ENCODE results near the gene SMTN.
"Not testable (repeated sequence)": the region's sequence is repeated elsewhere in the genome, so short reads cannot be mapped to it uniquely, and the experiment has no call there.

- not testable (repeated sequence) for TF ChIP-seq CTCF (IDR thresholded peaks at IDR 0.05 in 2 of 3, conservative IDR thresholded peaks at IDR 0.05 in 1 of 3; ENCODE audit: insufficient read depth in 2 of 3, low read depth in 1 of 3, low read length in 3 of 3); CEBPB (tag; IDR thresholded peaks at IDR 0.05); ZBTB9 (CRISPR knock-in tag; IDR thresholded peaks at IDR 0.05); RCOR1 (IDR thresholded peaks at IDR 0.05; ENCODE audit: borderline replicate concordance in 1 of 2, low read depth in 2 of 2, low read length in 2 of 2); NFIC (IDR thresholded peaks at IDR 0.05)
Observed at GRCh38 chr22:31069691-31070314, 11.3 kb upstream of the SMTN start.

Measured in K562 (cell line).